ENCODE measurements around the gene TNRC18.
"Not testable (repeated sequence)": the region's sequence is repeated elsewhere in the genome, so short reads cannot be mapped to it uniquely, and the experiment has no call there.

Gene TNRC18

GRCh38 chr7:5348134-5349004 lies 75.3 kb downstream of the TNRC18 start:
- DNase-seq, result no peak

- DNase-seq, result no peak
These were observed 78.0 kb downstream of the TNRC18 start for GRCh38 chr7:5345671-5346070.

- no peak for DNase-seq
These were observed 78.5 kb downstream of the TNRC18 start for GRCh38 chr7:5345171-5345570.

GRCh38 chr7:5344342-5344741 lies 79.3 kb downstream of the TNRC18 start:
- no peak for DNase-seq

- DNase-seq, result no peak
These were observed 79.8 kb downstream of the TNRC18 start for GRCh38 chr7:5343884-5344283.

- no peak for DNase-seq
These were observed 81.0 kb downstream of the TNRC18 start for GRCh38 chr7:5342631-5343030.

GRCh38 chr7:5339955-5340354 lies 83.7 kb downstream of the TNRC18 start:
- no peak for DNase-seq

- DNase-seq, result no peak
These were observed 86.6 kb downstream of the TNRC18 start for GRCh38 chr7:5337047-5337446.

GRCh38 chr7:5334671-5335070 lies 89.0 kb downstream of the TNRC18 start:
- no peak for DNase-seq

- no peak for DNase-seq
These were observed 90.3 kb downstream of the TNRC18 start for GRCh38 chr7:5333121-5334045.

- no peak for DNase-seq
These were observed 91.1 kb downstream of the TNRC18 start for GRCh38 chr7:5332579-5332978.

GRCh38 chr7:5330288-5330687 lies 93.3 kb downstream of the TNRC18 start:
- DNase-seq, result no peak

- DNase-seq, result no peak
These were observed 98.7 kb downstream of the TNRC18 start for GRCh38 chr7:5324961-5325360.

GRCh38 chr7:5323800-5324781 lies 99.5 kb downstream of the TNRC18 start:
- DNase-seq, result not testable (repeated sequence)

GRCh38 chr7:5322621-5323410 lies 100.8 kb downstream of the TNRC18 start:
- no peak for DNase-seq

GRCh38 chr7:5320802-5321396 lies 102.7 kb downstream of the TNRC18 start:
- no peak for DNase-seq

GRCh38 chr7:5320391-5320790 lies 103.2 kb downstream of the TNRC18 start:
- no peak for DNase-seq

GRCh38 chr7:5318613-5319012 lies 105.0 kb downstream of the TNRC18 start:
- not testable (repeated sequence) for DNase-seq

- DNase-seq, result no peak
These were observed 107.9 kb downstream of the TNRC18 start for GRCh38 chr7:5315761-5316160.

- no peak for DNase-seq
These were observed 108.8 kb downstream of the TNRC18 start for GRCh38 chr7:5314864-5315263.

Measured in NCI-H524 (cell line).